Activated naive CD8-positive, alpha-beta T cell treated with anti-CD3 and anti-CD28 coated beads, Interleukin-2, amount 50 U/mL, for 16 hours (primary cell): ENCODE data around the gene LMBR1L.

Experiments used
- DNase-seq: peaks from one replicate; pipeline ENCODE4 v3.0.0-alpha.2; 2020; ENCODE audit warnings: low read depth, low spot score

Gene LMBR1L

DNA sequence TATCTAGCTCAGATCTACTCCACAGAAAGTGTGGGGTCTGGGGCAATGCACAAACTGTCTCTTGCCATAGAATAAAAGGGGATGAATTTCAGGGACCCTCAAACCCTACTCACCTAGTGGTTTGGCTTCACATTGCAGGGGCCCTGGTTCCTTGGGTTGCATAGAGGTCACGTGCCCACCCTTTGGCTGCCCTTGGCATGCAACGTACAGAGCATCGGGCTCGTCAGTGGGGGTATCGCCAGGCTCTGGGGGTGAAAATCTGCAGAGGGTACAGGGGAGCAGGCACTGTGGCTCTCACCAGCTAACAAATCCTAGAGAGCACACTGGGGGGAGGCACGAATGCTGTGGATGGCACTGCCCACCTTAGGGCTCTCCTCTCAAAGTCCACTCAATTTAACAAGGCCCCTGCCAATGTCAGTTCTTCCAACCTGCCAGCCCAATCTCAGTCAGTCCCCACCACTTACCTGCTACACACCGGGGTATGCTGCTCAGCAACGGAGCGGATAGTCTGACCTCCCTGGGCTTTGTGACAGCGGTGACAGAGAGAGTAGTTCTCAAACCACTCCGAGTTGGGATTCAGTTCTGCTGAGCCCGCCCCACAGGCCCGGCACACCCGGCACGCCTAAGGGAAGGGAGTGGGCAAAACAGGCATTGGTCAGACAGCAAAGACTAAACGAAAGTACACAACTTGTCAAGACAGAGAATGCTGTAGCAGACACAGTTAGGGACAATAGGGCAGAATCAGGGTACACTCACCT, 58.0 kb downstream of the LMBR1L start:
- no peak for DNase-seq

DNA sequence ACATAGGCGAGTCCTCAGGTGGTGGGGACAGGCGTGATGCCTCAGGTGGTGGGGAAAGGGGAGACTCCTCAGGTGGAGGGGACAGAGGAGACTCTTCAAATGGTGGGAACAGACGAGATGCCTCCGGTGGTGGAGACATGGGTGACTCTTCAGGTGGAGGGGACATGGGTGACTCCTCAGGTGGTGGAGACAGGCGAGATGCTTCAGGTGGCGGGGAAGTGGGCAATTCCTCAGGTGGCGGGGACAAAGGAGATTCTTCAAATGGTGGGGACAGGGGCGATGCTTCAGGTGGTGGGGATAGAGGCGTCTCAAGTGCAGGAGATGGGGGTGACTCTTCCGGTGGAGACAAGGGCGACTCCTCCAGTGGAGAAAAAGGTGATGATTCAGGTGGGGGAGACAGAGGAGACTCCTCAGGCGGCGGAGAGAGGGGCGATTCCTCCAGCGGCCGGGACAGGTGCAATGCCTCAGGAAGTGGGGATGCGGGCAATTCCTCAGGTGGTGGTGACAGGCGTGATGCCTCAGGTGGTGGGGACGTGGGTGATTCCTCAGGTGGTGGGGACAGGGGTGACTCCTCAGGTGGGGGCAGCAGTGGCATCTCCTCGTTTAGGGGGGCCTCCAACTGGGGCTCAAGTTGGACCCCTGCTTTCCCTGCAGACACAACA, 58.7 kb downstream of the LMBR1L start:
- no peak for DNase-seq

DNA sequence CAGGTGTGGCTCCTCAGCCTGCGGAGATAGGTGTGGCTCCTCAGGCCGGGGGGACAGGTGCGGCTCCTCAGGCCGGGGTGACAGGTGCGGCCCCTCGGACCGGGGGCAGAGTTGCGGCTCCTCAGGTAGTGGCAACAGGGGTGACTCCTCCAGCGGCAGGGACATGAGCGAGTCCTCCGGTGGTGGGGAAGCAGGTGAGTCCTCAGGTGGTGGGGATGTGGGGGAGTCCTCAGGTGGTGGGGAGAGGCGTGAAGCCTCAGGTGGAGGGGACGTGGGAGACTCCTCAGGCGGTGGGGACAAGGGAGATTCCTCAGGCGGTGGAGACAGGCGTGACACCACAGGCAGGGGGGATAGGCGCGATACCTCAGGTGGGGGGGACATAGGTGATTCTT, 59.3 kb downstream of the LMBR1L start:
- DNase-seq = no peak

DNA sequence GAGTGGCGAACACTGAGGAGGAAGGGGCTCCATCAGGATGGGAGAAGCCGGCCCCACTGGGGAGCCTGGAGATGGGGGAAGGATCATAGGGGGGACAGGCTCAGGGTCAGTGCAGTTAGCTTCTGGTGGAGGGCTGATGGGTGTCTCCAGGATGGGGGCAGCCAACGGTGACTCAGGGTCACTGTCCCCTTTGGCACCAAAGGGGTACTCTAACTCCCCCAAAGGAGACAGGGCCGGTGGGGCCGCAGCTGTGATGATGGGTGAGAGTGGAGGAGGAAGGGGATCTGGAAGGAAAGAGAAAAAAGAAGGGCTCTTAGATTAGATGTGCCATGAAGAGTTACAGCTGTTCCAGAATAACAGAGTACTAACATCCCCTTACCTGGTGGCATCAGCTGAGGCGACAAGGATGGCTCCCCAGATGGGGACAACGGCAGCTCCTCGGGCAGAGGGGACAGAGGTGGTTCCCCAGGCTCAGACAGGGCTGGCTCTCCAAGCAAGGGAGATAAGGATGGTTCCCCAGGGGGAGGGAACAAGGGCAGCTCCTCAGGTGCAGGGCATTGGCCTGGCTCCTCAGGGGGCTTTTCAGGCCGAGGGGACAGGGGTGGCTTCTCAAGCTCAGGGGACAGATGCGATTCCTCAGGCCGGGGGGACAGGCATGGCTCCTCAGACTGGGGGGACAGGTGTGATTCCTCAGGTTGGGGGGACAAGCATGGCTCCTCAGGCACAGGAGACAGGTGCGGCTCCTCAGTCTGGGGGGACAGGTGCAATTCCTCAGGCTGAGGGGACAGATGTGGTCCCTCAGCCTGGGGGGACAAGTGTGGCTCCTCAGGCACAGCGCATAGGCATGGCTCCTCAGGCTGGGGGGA, 59.9 kb downstream of the LMBR1L start:
- no peak for DNase-seq

DNA sequence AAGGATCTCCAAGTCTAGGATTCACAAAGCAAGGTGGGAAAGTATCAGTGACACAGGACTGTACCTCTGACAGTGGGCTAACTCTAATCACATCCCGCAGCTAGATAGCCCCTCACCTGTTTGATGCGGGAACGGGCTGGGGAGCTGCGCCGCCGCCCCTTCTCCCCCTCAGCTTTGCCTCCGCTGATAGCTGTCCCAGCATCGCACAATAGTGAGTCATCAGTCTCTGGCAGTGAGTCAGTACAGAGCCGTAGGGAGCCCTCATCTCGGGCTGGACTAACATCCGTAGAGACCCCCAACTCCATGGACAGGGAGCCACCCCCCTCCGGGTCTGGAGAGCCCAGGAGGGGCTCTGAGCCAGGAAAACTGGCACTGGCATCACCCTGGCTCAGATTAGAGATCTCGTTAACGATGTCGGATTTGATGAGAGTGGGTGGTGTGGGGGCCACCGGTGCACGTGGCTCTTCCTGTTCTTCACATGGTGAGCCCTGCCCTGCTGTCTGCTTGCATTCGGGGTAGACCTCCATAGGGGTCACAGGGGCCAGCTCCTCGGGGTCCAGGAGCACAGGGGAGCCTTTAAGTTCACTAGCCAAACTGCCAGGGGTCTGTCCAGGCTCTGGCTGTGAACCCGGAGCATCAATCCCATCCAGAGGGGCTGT, 61.0 kb downstream of the LMBR1L start:
- DNase-seq = no peak

DNA sequence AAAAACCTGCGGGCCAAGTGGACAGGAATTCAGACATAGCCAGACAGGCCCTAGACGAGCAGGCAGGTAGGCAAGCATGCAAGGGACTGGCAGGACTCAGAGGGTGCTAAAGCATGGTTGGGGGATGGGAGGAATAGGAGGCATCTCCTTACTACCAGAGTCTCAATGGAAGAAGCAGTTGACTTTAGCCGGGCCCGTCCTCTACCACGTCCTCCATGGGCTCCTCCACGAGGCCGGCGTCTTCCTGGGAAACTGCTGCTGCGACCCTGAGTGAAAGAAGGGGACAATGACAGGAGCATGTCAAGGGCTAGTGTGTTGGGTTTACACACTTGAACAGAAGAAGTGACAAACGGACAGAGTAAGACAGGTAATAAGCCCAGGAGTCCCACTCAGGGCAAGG, 61.7 kb downstream of the LMBR1L start:
- DNase-seq = no peak
